ENCODE measurements around the gene BMPR1A.
A peak's percentile ranks its signal among the peaks of the same experiment; 100 is the strongest.

BMPR1A gene

GRCh38 chr10:86956848-86957448 is 200.5 kb downstream of the BMPR1A start:
- DNase-seq (ENCODE audit: low spot score) = no peak

- DNase-seq (ENCODE audit: low spot score) = peak; percentile 63
Observed at GRCh38 chr10:86957471-86958115, 201.2 kb downstream of the BMPR1A start, which contains the start of gene MMRN2. Gene MMRN2 (minus strand): TSS chr10:86957615. CDS start chr10:86957541, 74 bp downstream.

GRCh38 chr10:86958116-86958900 is 201.9 kb downstream of the BMPR1A start, which contains the start of gene SNCG:
Gene SNCG (plus strand): TSS chr10:86958599. CDS start chr10:86958698, 99 bp downstream.
- DNase-seq (ENCODE audit: low spot score) = peak; percentile 30

GRCh38 chr10:86958901-86959736 is 202.7 kb downstream of the BMPR1A start:
- peak; percentile 84 for DNase-seq (ENCODE audit: low spot score)

- no peak for DNase-seq (ENCODE audit: low spot score)
Observed at GRCh38 chr10:86959737-86960002, 203.3 kb downstream of the BMPR1A start.

DNA sequence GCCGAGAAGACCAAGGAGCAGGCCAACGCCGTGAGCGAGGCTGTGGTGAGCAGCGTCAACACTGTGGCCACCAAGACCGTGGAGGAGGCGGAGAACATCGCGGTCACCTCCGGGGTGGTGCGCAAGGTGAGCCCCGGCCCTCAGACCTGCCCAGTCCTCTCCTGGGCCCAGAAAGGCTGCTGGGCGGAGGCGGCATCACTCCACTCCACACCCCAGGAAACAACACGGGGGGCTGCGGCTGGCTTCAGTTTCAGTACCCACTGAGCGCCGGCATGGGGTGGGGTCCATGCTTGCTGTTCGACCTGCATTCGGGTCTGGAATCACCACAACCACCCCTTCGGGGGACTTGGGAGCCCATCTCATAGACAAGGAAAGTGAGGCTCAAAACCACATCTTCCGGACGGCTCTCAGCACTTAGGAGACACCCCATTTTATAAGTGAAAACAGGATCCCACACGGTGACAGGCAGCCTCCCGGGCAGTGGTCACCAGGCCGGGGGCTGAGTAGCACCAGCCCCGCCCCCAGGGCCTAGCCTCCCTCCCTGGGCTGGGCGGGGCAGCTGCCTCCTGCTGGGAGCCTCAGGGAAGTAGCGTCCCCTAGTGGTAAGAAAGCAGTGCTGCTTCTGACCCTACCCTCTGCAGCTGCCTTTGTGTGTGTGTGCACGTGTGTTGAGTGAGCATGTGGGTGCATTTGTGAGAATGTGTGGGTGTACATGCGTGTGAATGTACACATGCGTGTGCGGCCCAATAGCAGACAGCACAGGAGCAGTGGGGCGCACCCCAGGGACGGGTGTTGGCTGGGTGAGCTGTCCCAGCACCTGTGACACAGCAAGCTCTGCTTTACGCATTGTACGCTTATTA is 203.8 kb downstream of the BMPR1A start:
- DNase-seq (ENCODE audit: low spot score) = peak; percentile 84

DNA sequence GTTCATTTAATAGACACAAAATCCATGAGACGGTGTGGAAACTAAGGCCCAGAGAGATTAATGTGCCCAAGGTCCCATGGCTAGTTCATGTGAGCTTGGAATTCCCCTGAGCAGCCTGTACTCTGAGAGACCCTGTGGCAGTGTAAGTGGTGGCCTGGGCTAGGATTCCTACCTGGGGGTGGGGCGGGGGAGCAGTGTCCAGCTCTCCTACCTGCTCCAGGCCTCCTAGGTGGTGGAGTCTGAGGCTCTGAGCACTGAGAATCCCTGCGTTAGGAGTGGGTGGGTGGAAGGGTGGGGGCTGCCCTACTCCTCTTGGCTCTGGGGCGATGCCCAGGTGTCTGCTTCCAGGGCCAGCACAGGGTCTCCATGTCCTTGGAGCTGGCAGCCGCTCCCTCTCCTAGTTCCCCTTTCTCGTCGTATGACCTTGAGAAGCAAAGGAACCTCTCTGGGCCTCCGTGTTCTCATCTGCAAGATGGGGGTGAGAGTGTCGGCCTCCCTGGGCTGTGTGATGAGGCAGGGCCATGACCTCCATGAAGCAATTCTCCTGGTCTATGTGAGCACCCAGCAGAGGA is 204.5 kb downstream of the BMPR1A start:
- DNase-seq (ENCODE audit: low spot score) = no peak

GRCh38 chr10:86961481-86962091 is 205.2 kb downstream of the BMPR1A start:
- no peak for DNase-seq (ENCODE audit: low spot score)

DNA sequence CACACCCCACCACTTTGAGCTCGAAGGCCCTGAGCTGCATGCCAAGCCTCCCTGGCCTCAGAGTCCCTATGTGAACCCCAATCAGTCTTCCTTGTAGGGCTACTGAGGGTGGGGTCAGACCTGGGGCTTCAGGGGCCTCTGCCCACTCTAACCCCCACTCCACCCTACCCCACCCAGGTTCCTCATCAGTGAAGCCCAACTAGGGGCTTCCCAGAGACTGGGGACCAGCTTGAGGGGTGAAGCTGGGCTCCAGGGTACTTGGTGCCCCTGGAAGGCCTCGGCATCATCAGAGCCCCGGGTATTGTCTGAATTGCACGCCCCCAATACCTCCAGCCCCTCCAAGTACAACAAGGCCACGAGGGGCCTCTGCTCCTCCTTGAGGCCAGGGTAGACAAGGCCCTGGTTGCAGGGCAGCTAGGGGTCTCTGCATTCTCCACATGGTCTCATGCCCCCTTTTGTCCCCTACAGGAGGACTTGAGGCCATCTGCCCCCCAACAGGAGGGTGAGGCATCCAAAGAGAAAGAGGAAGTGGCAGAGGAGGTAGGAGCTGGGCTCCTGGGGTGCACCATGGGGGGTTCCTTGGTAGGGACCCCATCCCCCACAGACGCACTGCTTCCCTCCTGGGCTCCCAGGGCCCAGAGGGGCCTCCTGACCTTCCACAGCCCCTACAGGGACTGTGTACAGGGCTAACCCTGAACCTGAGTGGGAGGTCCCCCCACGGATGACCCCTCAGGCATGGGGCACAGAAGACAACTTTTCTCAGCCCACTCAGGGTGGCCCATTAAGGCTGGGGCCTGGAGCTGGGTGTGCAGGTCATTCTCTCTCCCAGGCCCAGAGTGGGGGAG is 205.9 kb downstream of the BMPR1A start:
- no peak for DNase-seq (ENCODE audit: low spot score)

DNA sequence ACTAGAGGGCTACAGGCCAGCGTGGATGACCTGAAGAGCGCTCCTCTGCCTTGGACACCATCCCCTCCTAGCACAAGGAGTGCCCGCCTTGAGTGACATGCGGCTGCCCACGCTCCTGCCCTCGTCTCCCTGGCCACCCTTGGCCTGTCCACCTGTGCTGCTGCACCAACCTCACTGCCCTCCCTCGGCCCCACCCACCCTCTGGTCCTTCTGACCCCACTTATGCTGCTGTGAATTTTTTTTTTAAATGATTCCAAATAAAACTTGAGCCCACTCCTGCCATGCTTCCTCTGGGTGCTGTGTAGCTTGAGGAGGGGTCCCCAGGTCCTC is 206.5 kb downstream of the BMPR1A start:
- no peak for DNase-seq (ENCODE audit: low spot score)

DNA sequence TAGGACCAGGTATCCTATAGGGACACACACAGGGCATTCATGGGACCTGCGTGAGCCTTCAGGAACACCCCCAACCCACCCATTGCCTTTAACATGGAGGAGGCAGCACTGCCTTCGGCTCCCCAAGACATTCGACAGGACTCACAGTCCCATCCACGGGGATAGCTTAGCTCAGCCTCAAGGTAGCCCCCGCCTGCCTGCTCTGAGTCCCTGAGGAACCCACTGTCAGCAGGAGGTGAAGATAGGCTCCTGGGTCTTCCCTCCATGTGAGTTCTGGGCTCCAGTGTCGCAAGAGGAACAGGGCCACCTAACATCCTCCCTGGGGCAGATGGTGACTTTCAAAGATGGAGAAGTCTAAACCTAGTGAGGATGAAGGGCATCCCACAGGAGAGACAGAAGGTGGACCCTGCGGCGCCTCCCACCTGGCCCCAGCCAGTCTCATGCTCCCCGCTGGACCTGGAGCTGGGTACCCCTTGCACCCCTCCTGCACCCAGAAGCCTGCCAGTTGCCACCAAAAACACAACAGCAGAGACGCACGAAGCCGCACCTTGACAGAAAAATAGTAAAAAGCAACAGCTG is 207.0 kb downstream of the BMPR1A start:
- DNase-seq (ENCODE audit: low spot score) = no peak

GRCh38 chr10:86964061-86964846 is 207.8 kb downstream of the BMPR1A start:
- no peak for DNase-seq (ENCODE audit: low spot score)

DNA sequence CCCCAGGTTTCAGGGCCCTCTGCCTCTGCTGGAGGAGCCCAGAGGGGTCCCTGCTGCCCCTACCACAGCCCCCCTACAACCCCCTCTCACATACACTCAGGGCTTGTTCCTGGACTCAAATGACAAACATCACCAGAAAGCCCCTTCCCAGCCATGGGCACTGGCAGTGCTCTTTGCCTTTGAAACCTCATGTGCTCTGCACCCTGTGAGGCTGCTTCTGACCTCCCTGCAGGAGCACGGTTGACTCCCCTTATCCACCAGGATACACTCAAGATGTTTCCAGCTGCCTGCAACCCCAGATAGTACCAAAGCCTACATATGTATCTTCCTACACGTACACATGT is 208.4 kb downstream of the BMPR1A start:
- DNase-seq (ENCODE audit: low spot score) = no peak

DNA sequence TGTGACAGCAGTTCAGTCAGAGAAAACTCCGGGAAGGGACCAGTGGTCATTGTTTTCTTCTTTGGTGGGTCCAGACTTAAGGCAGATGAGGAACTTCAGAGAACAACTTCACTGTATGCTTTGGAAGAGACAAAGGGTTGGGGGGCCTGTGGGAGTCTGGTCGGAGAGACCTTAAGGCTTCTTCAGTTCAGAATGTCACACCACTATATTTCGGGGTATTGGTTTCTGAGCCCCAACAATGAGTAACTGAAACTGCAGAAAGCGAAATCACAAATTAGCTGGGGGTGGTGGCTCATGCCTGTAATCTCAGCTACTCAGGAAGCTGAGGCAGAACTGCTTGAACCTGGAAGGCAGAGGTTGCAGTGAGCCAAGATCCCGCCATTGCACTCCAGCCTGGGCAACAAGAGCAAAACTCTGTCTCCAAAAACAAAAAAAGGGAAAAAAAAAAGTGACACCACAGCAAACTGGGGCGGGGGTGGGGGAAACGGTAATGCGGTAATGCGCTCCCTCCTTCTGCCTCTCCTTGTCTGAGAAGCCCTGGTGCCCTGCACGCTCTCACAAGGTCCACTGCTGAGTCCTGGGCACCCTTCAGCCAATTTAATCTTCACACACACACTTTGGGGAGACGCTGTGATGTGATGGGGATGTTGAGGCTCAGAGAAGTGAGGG is 209.7 kb downstream of the BMPR1A start:
- DNase-seq (ENCODE audit: low spot score) = no peak

- peak; percentile 36 for DNase-seq (ENCODE audit: low spot score)
Observed at GRCh38 chr10:86967481-86967941, 211.1 kb downstream of the BMPR1A start.

DNA sequence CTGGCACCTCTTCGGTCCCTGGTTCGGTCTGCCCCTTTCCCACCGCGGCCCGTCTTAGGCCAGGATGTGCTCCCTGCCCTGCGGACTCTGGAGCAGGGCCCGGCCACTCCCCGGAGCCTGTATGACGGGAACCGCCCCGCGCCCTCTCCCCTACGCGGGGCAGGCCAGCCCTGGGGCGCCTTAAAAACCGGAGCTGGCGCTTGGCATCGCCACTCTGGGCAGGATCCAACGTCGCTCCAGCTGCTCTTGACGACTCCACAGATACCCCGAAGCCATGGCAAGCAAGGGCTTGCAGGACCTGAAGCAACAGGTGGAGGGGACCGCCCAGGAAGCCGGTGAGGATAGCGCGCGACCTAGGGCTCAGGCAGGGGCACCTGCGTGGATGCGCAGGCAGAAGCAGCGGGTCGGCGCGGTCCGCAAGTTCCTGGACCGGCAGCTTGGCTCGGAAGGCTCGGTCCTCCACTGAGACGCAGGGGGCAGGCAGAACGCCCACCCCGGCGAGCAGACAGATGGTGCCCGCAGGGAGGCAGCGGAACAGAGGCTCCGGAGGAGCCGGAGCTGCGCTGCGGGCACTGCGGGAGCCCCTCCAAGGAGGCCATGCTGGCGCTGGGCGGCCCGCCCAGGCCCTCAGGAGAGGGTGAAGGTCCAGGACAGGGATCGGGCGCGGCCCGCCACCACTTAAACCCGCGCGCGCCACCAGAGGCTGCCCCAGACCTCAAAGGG is 212.0 kb downstream of the BMPR1A start, which contains the start of gene ADIRF:
Gene ADIRF (plus strand): TSS at position 212 of the 723 bp plus-strand sequence. CDS start 63 bp downstream, at position 275.
- no peak for DNase-seq (ENCODE audit: low spot score)

DNA sequence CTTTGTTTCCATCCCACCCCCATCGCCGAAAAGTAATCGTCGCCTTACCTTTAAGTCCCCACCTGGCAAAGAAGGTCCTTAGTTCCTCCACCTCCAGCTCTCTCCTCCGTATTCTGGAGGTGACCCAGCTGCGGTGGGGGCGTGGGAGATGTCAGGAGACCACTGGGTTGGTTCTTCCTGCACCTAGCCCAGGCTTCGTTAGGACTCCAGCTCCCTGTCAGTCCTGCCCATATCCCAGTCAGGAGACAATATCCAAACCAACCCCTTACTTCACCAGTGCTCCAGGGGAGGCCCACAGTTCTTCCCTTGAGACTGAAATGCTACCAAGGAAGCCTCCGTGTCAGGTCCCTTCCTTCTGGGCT is 212.6 kb downstream of the BMPR1A start:
- peak; percentile 13 for DNase-seq (ENCODE audit: low spot score)

All from kidney capillary endothelial cell (primary cell).